Measurements from ENCODE around the gene HOXA9. TPM values are rescaled to one million over a fixed set of nuclear protein-coding genes. Genes with fewer than 3 reads are reported as not detected.

Gene HOXA9
- total RNA-seq, 1 donor from 2014 or later: not detected

GRCh38 chr7:27200761-27201579, 35.6 kb upstream of the HOXA9 start:
- DNase-seq: no peak

- DNase-seq: no peak
Observed at GRCh38 chr7:27199849-27200760, 34.8 kb upstream of the HOXA9 start, which contains the start of gene HOXA13. HOXA13 (minus strand) TSS chr7:27200091; CDS start chr7:27200077, 14 bp downstream.

- DNase-seq: no peak
Observed at GRCh38 chr7:27198871-27199801, 33.8 kb upstream of the HOXA9 start.

- DNase-seq: no peak
Observed at GRCh38 chr7:27198138-27198841, 33.0 kb upstream of the HOXA9 start.

- DNase-seq: peak; percentile 44
Observed at GRCh38 chr7:27197137-27198042, 32.1 kb upstream of the HOXA9 start.

GRCh38 chr7:27196287-27196767, 31.0 kb upstream of the HOXA9 start:
- DNase-seq: peak; percentile 92

GRCh38 chr7:27194686-27195379, 29.5 kb upstream of the HOXA9 start:
- peak; percentile 1 for DNase-seq

GRCh38 chr7:27194002-27194352, 28.6 kb upstream of the HOXA9 start:
- DNase-seq: no peak

GRCh38 chr7:27193335-27194001, 28.1 kb upstream of the HOXA9 start:
- DNase-seq: peak; percentile 13

GRCh38 chr7:27192546-27193334, 27.4 kb upstream of the HOXA9 start:
- DNase-seq: peak; percentile 33

GRCh38 chr7:27191833-27192545, 26.7 kb upstream of the HOXA9 start:
- no peak for DNase-seq

- no peak for DNase-seq
Observed at GRCh38 chr7:27191161-27191731, 25.9 kb upstream of the HOXA9 start.

- DNase-seq: no peak
Observed at GRCh38 chr7:27189997-27190748, 24.8 kb upstream of the HOXA9 start.

GRCh38 chr7:27189295-27189996, 24.1 kb upstream of the HOXA9 start:
- no peak for DNase-seq

Measured in tongue (tissue), 2 donors.